GM21390 (cell line): Measurements from ENCODE around the gene CHEK1.

Experiments
- ATAC-seq: cut with Tn5 transposase; IDR thresholded peaks from one replicate; pipeline ENCODE4 v1.9.1; 2021; ENCODE audit not compliant: unreplicated experiment

Gene CHEK1

GRCh38 chr11:125625630-125626287 lies 796 bp downstream of the CHEK1 start:
- peak; percentile 77 for ATAC-seq

- peak; percentile 36 for ATAC-seq
Observed at GRCh38 chr11:125626288-125626950, 1.5 kb downstream of the CHEK1 start.

GRCh38 chr11:125627236-125627910 lies 2.4 kb downstream of the CHEK1 start:
- ATAC-seq, result no peak

GRCh38 chr11:125637840-125638239 lies 12.9 kb downstream of the CHEK1 start:
- ATAC-seq, result no peak

- ATAC-seq, result no peak
Observed at GRCh38 chr11:125638315-125638714, 13.4 kb downstream of the CHEK1 start.

GRCh38 chr11:125645871-125646270 lies 20.9 kb downstream of the CHEK1 start:
- ATAC-seq, result no peak

GRCh38 chr11:125649465-125650166 lies 24.7 kb downstream of the CHEK1 start:
- no peak for ATAC-seq

- no peak for ATAC-seq
Observed at GRCh38 chr11:125662689-125663088, 37.7 kb downstream of the CHEK1 start.

- ATAC-seq, result no peak
Observed at GRCh38 chr11:125663910-125664309, 38.9 kb downstream of the CHEK1 start.

- ATAC-seq, result no peak
Observed at GRCh38 chr11:125667151-125667550, 42.2 kb downstream of the CHEK1 start.

GRCh38 chr11:125670172-125670571 lies 45.2 kb downstream of the CHEK1 start:
- no peak for ATAC-seq

GRCh38 chr11:125671561-125671960 lies 46.6 kb downstream of the CHEK1 start:
- ATAC-seq, result no peak

GRCh38 chr11:125674210-125674609 lies 49.2 kb downstream of the CHEK1 start:
- ATAC-seq, result no peak

- ATAC-seq, result no peak
Observed at GRCh38 chr11:125675196-125675595, 50.2 kb downstream of the CHEK1 start.

GRCh38 chr11:125679397-125679796 lies 54.4 kb downstream of the CHEK1 start:
- no peak for ATAC-seq

GRCh38 chr11:125679837-125680236 lies 54.9 kb downstream of the CHEK1 start:
- no peak for ATAC-seq

- no peak for ATAC-seq
Observed at GRCh38 chr11:125680747-125681146, 55.8 kb downstream of the CHEK1 start, which contains the start of gene ACRV1. TSS of gene ACRV1 (minus strand) at chr11:125680847. CDS start at chr11:125680780, 67 bp downstream.

- ATAC-seq, result no peak
Observed at GRCh38 chr11:125685228-125685627, 60.3 kb downstream of the CHEK1 start.

GRCh38 chr11:125688066-125688465 lies 63.1 kb downstream of the CHEK1 start:
- ATAC-seq, result no peak

GRCh38 chr11:125688632-125689031 lies 63.7 kb downstream of the CHEK1 start:
- ATAC-seq, result no peak

- ATAC-seq, result no peak
Observed at GRCh38 chr11:125689274-125689859, 64.4 kb downstream of the CHEK1 start.
